Cardiac fibroblast (primary cell): ENCODE measurements around the gene LNX2.

Experiments
- DNase-seq, 2 donors: peaks; one replicate each; pipeline versions ENCODE4 v3.0.0 to v3.0.0-alpha.2; 2010; ENCODE audit warnings: low read depth in 2 of 2
- H3K4me3 ChIP-seq, 2 donors: replicated peaks in 1 of 2; 1 replicate in 1 of 2; 2 replicates in 1 of 2; pipeline ENCODE4 v1.5.1; 2011; ENCODE audit warnings: low read depth in 2 of 2, low read length in 2 of 2, mild to moderate bottlenecking in 2 of 2, moderate library complexity in 1 of 2
- TF ChIP-seq, protein P1 (sequence below): IDR thresholded peaks from one replicate; pipeline ENCODE4 v1.5.1; 2011; ENCODE audit warnings: low read depth, mild to moderate bottlenecking, low read length, inconsistent platforms

Gene LNX2

DNA sequence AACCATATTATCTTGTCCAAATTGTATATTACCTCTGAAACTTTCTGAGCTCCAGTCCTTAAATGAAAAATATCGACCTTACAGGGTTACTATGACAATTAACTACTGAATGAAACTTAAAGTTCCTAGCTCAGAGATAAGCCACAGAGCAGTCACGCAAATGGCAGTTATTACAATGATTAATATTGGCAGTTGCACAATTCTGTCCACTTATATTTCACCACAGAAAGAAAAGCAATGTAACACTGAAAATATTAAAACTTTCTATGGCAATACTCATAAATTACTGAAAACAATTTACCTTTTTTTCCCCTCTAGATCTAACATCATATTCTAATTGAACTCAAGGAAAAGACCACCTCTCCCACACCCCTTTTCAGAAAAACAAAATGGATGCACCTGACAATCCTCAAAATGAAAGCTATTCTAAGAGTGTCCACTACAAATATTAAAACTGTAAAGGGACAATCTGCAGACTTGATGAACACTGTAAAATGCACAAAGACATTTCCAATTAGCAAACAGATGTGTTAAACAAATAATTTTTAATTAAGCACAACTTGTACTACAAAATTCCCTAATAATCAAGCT is 14.6 kb downstream of the LNX2 start:
- H3K4me3 ChIP-seq: no peak overlapping the region
- peak; percentile 46 to 69 for DNase-seq
- TF ChIP-seq, protein P1, sequence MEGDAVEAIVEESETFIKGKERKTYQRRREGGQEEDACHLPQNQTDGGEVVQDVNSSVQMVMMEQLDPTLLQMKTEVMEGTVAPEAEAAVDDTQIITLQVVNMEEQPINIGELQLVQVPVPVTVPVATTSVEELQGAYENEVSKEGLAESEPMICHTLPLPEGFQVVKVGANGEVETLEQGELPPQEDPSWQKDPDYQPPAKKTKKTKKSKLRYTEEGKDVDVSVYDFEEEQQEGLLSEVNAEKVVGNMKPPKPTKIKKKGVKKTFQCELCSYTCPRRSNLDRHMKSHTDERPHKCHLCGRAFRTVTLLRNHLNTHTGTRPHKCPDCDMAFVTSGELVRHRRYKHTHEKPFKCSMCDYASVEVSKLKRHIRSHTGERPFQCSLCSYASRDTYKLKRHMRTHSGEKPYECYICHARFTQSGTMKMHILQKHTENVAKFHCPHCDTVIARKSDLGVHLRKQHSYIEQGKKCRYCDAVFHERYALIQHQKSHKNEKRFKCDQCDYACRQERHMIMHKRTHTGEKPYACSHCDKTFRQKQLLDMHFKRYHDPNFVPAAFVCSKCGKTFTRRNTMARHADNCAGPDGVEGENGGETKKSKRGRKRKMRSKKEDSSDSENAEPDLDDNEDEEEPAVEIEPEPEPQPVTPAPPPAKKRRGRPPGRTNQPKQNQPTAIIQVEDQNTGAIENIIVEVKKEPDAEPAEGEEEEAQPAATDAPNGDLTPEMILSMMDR: no peak

DNA sequence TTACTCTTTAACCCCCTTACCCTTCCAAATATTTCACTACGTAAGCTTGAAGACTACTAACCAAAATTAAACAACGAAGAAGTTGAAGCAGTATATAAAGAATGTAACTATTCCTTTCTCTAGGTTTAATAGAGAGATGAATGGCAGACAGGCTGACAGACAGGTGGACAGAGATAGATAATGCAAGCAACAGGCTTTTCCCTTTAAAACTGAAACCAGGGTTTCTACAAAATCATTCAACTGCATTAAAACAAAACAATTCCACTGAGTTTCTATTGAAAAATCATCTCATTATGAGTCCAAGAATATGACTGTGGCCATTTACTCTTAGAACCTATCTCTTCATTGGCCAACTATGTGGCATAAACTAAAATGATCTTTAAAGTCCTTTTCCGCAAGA is 15.2 kb downstream of the LNX2 start:
- TF ChIP-seq, protein P1: no peak
- DNase-seq: no peak
- no peak overlapping the region for H3K4me3 ChIP-seq

DNA sequence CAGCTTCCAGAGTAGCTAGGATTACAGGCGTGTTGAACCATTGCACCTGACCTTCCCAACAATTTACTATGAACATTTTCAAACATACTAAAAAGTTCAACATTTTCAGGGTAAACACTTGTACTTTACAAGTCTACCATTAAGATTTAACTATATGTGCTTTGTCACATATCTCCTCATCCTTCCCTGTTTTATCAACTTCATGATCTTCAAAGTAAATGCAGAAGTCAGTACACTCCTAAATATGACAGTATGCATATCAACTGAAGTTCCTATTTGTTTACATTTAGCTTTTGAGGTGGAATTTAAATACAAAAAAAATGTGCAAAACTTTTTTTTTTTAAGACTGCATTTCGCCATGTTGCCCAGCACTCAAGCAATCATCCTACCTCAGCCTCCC is 18.5 kb downstream of the LNX2 start:
- H3K4me3 ChIP-seq: no peak overlapping the region
- DNase-seq: no peak
- TF ChIP-seq, protein P1: no peak

DNA sequence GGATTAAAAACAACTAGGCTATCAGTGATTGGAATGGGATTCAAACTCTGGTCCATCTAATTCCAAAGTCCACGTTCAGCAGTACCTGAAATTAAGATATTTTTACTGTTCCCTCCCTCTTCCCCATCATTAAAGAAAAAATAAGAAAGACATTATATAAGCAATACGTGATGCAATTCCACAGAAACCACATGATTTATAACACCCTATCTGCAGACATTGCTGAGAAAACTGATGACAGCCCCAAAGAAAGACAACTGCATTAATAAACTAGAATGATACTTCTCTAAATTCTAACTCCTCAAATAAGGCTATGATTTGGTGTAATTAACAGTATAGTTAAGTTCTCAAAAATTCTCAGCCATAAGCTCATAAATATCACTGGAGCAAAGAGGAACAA is 19.1 kb downstream of the LNX2 start:
- TF ChIP-seq, protein P1: no peak
- no peak for DNase-seq
- H3K4me3 ChIP-seq: no peak overlapping the region

DNA sequence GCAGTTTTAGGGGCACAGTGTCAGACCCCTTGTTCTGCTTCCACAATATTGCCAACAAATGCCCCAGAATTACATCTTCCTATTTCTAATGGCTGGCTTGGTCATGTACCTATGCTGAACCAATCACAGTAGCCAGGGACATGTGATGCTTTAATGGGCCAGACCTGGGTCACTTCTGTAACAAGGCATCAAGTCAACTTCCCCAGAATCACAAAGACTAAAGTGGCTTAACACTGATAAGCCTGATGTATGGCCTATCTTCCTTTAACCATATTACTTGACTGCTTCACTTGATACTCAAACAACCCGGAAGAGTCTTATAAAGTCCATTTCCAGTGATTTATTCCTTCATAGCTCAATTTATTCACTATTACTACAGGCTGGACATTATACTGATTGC is 19.6 kb downstream of the LNX2 start:
- TF ChIP-seq, protein P1: no peak
- no peak overlapping the region for H3K4me3 ChIP-seq
- DNase-seq: no peak

DNA sequence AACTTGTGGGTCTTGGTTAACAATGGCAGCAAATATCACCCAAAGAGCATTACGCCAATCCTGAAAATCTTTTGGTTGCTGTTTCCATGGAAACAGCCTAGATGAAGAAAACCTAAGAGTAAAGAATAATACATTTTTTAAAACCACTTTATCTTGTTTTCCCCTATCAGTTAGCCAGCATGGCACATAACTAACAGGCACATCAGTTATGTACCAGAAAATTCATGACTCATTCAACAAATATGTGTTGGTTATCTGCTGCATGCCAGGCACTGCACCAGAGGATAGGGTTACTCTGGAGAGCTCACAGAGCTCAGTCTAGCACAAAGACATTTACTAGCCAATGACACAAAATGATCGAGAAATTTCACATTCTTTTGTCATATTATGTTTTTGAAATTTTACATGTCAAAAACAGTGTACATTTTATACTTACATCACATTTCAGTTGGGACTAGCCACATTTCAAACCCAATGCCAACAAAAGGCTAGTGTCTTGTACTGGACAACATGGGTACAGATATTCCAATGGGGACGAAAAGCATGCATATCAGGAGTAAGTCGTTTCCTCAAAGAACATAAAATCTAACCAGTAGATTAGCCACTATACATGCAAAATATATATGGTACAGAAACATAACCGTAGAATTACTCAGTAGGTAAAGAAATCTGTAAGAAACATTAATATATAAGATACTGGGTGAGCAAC is 20.3 kb downstream of the LNX2 start:
- DNase-seq: peak; percentile 61 to 82
- H3K4me3 ChIP-seq: no peak overlapping the region
- TF ChIP-seq, protein P1: no peak
